ENCODE results near the gene NEB.

Gene NEB

DNA sequence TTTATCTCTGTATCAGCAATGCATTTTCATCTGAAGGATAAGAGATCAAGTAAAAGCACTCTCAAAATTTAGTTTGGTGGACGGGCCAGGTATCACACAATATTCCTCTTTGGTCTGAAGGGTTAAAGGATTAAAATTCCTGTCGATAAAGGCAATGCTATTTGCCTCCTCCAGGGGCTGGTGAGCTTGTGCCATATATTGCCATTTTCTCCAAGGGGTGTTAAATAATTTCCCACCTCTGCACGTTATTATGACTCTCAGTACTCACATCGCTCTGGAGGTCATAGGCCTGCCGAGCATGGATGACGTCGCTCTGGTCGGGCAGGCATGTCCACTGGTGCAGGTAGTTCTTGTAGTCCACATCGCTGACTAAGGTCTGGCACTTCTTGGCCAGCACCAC, 94.2 kb downstream of the NEB start:
- TF ChIP-seq, protein P1, sequence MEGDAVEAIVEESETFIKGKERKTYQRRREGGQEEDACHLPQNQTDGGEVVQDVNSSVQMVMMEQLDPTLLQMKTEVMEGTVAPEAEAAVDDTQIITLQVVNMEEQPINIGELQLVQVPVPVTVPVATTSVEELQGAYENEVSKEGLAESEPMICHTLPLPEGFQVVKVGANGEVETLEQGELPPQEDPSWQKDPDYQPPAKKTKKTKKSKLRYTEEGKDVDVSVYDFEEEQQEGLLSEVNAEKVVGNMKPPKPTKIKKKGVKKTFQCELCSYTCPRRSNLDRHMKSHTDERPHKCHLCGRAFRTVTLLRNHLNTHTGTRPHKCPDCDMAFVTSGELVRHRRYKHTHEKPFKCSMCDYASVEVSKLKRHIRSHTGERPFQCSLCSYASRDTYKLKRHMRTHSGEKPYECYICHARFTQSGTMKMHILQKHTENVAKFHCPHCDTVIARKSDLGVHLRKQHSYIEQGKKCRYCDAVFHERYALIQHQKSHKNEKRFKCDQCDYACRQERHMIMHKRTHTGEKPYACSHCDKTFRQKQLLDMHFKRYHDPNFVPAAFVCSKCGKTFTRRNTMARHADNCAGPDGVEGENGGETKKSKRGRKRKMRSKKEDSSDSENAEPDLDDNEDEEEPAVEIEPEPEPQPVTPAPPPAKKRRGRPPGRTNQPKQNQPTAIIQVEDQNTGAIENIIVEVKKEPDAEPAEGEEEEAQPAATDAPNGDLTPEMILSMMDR (IDR thresholded peaks at IDR 0.05; ENCODE audit: extremely low read depth, insufficient read depth, missing control alignments), result no peak
- DNase-seq (ENCODE audit: low spot score), result no peak
- in situ Hi-C loops (cut with MboI; ENCODE audit: low pct_unique_long_range_greater_than_20kb, low sequenced_read_pairs, unreplicated experiment), result no loop called here

DNA sequence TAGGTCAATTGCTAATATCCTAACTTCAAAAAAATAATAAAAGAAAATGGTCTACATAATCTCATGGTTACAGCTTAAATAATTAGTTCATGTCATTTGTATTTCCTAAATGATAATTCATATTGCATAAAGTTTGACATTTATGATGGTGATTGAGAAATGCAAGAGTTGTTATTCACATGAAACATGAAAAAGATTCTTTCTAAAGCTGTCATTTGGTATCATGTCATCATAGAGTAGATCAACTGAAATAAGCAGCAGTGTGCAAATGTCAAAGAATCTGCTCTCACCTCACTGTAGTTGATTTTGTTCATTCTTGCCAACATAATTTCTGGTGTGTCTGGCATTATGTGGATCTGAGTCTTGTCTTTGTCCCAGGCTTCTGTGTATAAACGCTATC, 95.3 kb downstream of the NEB start:
- in situ Hi-C loops (cut with MboI; ENCODE audit: low pct_unique_long_range_greater_than_20kb, low sequenced_read_pairs, unreplicated experiment), result no loop called here
- TF ChIP-seq, protein P1 (IDR thresholded peaks at IDR 0.05; ENCODE audit: extremely low read depth, insufficient read depth, missing control alignments), result no peak
- DNase-seq (ENCODE audit: low spot score), result no peak

DNA sequence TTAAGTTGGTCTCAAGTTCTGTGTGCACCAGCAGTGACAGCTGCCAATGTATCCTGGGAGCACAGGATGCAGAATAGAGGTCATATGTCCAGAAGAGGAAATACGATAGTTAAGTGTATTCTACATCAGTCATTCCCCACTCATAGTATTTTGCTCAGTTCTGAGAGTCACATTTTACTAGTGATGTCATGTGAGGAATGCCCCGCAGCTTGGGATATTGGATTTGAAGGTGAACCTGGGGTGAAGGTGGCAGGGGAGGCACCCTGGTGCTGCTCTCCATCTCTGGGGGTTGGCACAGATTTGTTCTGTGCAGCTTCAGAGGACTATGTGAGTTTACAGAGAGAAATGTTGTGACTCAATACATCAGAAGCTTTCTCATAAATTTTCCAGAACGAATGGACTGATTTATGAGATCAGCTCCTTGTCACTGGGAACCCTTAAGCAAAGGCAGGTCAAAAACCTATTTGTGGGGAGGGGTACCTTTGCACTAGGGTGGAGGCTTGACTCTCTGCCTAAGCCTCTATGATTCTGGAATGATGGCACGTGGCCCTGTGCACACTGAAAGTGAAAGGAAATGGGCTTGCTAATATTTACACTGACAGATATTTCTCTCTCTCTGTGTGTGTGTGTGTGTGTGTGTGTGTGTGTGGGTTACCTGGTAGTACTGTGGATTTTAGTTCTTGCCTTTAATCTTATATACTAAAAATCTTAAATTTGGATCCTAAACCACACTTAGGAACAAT, 95.9 kb downstream of the NEB start:
- in situ Hi-C loops (cut with MboI; ENCODE audit: low pct_unique_long_range_greater_than_20kb, low sequenced_read_pairs, unreplicated experiment), result no loop called here

DNA sequence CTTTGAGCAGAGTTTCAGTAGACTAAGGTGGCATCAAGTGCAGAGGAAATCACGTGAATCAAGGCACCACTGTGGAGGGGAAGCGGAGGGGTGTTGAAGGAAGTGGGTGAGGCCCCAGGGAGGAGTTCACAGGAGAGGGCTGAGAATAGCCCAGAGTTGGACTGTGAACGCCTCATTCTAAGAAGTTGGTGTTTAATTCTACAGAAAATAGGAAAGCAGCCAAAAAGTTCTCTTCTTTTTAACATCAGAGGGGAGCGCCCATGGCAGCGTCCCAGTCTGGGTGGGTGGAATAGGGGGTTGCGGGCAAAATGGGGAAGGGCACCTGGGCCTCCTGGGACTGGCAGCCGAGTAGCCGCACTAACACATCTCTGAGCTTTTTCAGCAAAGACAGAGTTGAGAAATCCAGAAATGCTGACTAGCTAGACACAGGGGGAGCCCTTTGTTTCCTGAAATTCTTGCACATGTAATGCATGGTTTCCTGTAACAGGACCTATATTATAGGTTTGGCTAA, 97.0 kb downstream of the NEB start:
- in situ Hi-C loops (cut with MboI; ENCODE audit: low pct_unique_long_range_greater_than_20kb, low sequenced_read_pairs, unreplicated experiment), result no loop called here
- TF ChIP-seq, protein P1 (IDR thresholded peaks at IDR 0.05; ENCODE audit: extremely low read depth, insufficient read depth, missing control alignments), result no peak

More for the DNA sequence above, 95.9 kb downstream of the NEB start:
- DNase-seq (ENCODE audit: low spot score), result no peak
- TF ChIP-seq, protein P1 (IDR thresholded peaks at IDR 0.05; ENCODE audit: extremely low read depth, insufficient read depth, missing control alignments), result no peak

DNA sequence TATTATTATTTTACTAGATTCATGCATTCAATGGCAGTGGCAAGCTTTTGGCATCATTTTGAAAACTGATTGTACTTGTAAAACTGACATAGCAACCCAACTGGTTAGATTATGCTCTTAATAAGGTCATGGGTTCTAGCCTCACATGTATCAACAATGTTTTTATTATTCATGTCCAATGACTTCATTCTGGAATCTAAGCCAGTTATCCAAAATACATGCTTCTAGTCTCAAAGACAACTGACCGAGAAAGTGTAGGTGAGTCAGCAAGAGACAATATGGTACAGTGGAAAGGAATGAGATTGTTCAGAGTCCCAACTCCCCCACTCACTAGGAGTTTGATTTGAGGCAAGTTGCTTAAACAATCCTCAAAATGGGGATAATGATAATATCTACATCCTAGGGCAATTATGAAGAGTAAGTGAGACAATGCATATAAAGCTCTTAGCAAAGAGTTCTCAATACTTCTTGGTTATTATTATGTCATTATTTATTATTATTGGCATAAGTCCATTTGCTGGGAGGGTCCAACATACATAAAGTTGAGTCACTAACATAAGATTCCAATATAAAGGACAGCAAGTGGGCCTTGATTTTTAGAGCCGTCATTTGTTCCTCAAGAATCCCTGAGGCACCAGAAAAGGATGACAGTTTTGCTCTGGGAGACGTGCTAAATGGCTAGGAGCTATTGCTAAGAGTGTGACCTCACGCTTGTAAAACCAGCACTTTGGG, 99.4 kb downstream of the NEB start:
- in situ Hi-C loops (cut with MboI; ENCODE audit: low pct_unique_long_range_greater_than_20kb, low sequenced_read_pairs, unreplicated experiment), result no loop called here
- DNase-seq (ENCODE audit: low spot score), result no peak
- TF ChIP-seq, protein P1 (IDR thresholded peaks at IDR 0.05; ENCODE audit: extremely low read depth, insufficient read depth, missing control alignments), result no peak

More for the DNA sequence above, 97.0 kb downstream of the NEB start:
- no peak for DNase-seq (ENCODE audit: low spot score)

DNA sequence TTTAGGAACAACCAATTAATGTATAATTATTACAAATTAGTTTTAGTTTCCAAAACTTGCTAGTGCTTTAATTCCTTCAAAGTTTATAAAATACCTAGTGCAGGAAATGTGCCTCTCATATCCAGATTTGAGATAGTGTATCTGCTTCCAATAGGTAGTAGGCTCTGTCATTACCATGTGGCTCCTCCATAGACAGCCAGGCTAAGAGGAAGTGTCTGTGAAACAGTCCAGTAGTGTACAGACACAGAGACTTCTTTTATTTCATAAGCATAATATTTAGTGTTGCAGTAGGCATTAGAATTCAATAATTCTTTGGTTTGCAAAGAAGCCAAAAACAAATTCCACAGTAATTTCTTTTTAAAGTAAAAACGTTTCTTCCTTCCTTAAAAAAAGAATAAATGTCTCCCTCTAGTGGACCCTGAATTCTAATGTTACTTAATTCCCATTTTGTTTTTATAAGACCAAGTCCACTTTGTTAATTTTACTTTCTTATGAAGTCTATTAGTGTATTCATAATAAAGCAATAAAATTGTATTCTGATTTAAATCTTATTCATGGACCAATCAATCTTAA, 101.2 kb downstream of the NEB start:
- DNase-seq (ENCODE audit: low spot score), result no peak

More for the DNA sequence above, 101.2 kb downstream of the NEB start:
- TF ChIP-seq, protein P1 (IDR thresholded peaks at IDR 0.05; ENCODE audit: extremely low read depth, insufficient read depth, missing control alignments), result peak; percentile 5
- in situ Hi-C loops (cut with MboI; ENCODE audit: low pct_unique_long_range_greater_than_20kb, low sequenced_read_pairs, unreplicated experiment), result no loop called here

All from GM13977 (cell line).